ENCODE results near the gene CCDC107. TPM values are rescaled to one million over a fixed set of nuclear protein-coding genes. Genes with fewer than 3 reads are reported as not detected.

Gene CCDC107
- total RNA-seq, 1 donor: 10.9 TPM

- DNase-seq (ENCODE audit: low read depth): peak; percentile 68
- no peak for TF ChIP-seq CTCF (IDR thresholded peaks at IDR 0.05; ENCODE audit: insufficient read depth, low read length)
These were observed 31.6 kb downstream of the CCDC107 start, which contains the start of gene TPM2 for GRCh38 chr9:35689542-35690293. TSS of gene TPM2 (minus strand) at chr9:35689925. CDS start at chr9:35689817, 108 bp downstream.

GRCh38 chr9:35690294-35690613, 32.2 kb downstream of the CCDC107 start:
- peak overlapping the region; percentile 79 for H3K4me3 ChIP-seq (ENCODE audit: low read depth, low read length)
- no peak for TF ChIP-seq CTCF (IDR thresholded peaks at IDR 0.05; ENCODE audit: insufficient read depth, low read length)
- DNase-seq (ENCODE audit: low read depth): peak; percentile 44

More at GRCh38 chr9:35689542-35690293, 31.6 kb downstream of the CCDC107 start, which contains the start of gene TPM2:
- peak within 1 kb of the TSS; percentile 79 for H3K4me3 ChIP-seq (ENCODE audit: low read depth, low read length)

- TF ChIP-seq CTCF (IDR thresholded peaks at IDR 0.05; ENCODE audit: insufficient read depth, low read length): no peak
- peak overlapping the region; percentile 79 for H3K4me3 ChIP-seq (ENCODE audit: low read depth, low read length)
- peak; percentile 71 for DNase-seq (ENCODE audit: low read depth)
These were observed 32.7 kb downstream of the CCDC107 start for GRCh38 chr9:35690614-35691333.

GRCh38 chr9:35691334-35691650, 33.2 kb downstream of the CCDC107 start:
- no peak for DNase-seq (ENCODE audit: low read depth)
- peak overlapping the region; percentile 79 for H3K4me3 ChIP-seq (ENCODE audit: low read depth, low read length)
- no peak for TF ChIP-seq CTCF (IDR thresholded peaks at IDR 0.05; ENCODE audit: insufficient read depth, low read length)

GRCh38 chr9:35691757-35692301, 33.7 kb downstream of the CCDC107 start:
- no peak overlapping the region for H3K4me3 ChIP-seq (ENCODE audit: low read depth, low read length)
- no peak for TF ChIP-seq CTCF (IDR thresholded peaks at IDR 0.05; ENCODE audit: insufficient read depth, low read length)
- no peak for DNase-seq (ENCODE audit: low read depth)

GRCh38 chr9:35695943-35696401, 37.9 kb downstream of the CCDC107 start:
- no peak for DNase-seq (ENCODE audit: low read depth)
- no peak for TF ChIP-seq CTCF (IDR thresholded peaks at IDR 0.05; ENCODE audit: insufficient read depth, low read length)
- H3K4me3 ChIP-seq (ENCODE audit: low read depth, low read length): no peak overlapping the region
